Measurements from ENCODE around the gene C17orf58.

C17orf58 gene

DNA sequence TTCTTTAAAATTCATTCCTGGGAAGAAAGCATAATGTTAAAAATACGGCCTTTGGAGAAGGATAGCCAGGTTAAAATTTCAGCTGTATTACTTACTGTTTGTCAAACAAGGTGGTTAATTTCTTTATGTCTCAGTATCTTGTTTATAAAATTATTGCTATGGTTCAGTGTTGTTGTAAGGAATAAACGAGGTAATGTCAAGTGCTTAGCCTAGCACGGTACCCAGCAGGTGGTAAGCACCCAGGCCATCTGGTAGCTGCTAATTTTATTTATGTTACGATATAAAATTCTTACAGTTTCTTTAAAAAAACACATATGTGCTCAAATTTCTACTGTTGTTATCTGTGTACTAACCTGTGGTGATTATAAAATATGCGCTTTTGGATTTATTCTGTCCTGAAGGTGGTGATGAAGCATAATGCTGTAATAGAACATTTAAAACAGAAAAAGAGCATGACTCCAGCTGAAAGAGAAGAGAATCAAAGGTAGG is 48.9 kb downstream of the C17orf58 start:
- DNase-seq: no peak

DNA sequence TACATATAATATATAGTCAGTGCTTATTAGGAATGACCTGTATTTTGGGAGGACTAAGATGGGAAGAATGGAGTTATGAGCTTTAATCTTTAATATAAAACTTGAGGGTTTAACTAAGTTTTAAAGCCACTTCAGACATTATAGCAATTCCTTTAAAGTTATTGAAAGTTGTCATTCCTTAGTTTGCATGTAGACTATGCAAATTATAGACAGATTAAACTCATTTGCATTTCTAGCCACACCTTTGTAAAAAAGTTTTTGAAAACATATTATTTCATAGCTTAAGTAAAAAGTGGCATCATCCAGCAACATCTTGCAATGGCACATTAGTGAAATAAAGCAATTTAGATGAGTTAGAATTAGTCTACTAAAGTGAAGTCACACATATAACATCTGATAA is 49.8 kb downstream of the C17orf58 start:
- no peak for DNase-seq

DNA sequence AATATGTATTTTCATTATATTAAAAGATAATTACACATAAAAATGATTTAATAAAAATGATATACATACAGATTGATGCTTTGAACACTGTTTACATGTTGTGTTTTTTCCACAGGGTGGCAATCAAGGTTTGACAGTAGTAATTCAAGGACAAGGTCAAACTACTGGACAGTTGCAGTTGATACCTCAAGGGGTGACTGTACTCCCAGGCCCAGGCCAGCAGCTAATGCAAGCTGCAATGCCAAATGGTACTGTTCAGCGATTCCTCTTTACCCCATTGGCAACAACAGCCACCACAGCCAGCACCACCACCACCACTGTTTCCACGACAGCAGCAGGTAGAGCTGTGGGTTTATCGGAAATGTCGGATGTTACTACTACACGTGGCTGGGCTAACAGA is 52.2 kb downstream of the C17orf58 start:
- DNase-seq: no peak

DNA sequence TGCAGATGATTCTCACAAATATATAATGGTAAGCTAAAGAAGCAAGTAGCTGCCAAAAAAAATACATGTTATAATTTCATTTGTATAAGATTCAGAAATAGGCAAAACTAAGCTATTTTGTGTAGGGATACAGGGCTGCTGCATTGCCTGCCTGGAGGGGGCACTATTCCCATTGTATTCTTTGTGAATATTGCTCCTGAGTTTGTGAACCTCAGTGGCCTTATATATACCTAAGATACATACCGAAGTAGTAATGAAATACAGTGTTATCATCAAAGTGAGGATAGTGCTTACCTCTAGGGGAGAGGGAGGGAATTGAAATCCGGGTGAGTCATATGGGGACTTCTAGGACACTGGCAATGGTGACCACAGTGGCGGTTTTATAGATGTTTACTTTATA is 53.5 kb downstream of the C17orf58 start:
- no peak for DNase-seq

Data from bone marrow (tissue), 2 donors.